ENCODE data around the gene CLIC4. TPM values are rescaled to one million over a fixed set of nuclear protein-coding genes. Genes with fewer than 3 reads are reported as not detected.
"Not testable (repeated sequence)": the region's sequence is repeated elsewhere in the genome, so short reads cannot be mapped to it uniquely, and the experiment has no call there.

Gene CLIC4
- total RNA-seq, 1 experiment from 2014 or later: 262 TPM

DNA sequence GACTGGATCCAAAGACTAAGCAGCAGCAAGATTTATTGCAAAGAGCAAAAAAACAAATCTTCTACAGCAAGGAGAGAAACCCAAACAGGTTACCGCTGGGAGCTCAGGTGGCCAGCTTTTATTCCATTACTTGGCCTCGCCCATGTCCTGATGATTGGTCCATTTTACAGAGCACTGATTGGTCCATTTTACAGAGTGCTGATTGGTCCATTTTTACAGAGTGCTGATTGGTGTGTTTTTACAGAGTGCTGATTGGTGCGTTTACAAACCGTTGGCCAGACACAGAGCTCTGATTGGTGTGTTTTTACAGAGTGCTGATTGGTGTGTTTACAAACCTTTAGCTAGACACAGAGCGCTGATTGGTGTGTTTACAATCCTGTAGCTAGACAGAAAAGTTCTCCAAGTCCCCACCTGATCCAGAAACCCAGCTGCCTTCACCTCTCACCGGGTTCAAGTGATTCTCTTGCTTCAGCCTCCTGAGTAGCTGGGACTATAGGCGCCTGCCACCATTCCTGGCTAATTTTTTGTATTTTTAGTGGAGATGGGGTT is 47.7 kb upstream of the CLIC4 start:
- POLR2A ChIA-PET; DNase-seq (ENCODE audit: low spot score); H3K4me3 Mint-ChIP-seq; H3K27ac Mint-ChIP-seq; H3K36me3 Mint-ChIP-seq; ATAC-seq; H3K9me3 Mint-ChIP-seq; H3K27me3 Mint-ChIP-seq (ENCODE audit: low read depth): not testable (repeated sequence)
- peak; percentile 68 for TF ChIP-seq NFYB (CRISPR knock-in tag; conservative IDR thresholded peaks at IDR 0.05; ENCODE audit: low read depth)
- H3K4me1 Mint-ChIP-seq: peaks cover 23% of the 10 kb centered on the region
- CTCF ChIA-PET: interaction anchor here (0.6 to 5.0 kb wide), 6 partner anchors 9 to 522 kb away, joined by 3 to 33 read pairs (median 4); no protein-coding TSS in a partner anchor

DNA sequence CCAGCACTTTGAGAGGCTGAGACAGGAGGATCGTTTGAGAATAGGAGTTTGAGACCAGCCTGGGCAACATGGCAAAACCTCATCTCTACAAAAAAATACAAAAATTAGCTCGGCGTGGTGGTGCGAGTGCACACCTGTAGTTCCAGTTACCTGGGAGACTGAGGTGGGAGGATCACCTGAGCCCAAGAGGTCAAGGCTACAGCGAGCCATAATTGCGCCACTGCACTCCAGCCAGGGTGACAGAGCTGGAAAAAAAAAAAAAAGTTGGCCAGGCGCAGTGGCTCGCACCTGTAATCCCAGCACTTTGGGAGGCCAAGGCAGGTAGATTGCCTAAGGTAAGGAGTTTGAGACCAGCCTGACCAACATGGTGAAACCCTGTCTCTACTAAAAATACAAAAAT is 46.9 kb upstream of the CLIC4 start:
- DNase-seq (ENCODE audit: low spot score); H3K27ac Mint-ChIP-seq; ATAC-seq; H3K36me3 Mint-ChIP-seq; H3K27me3 Mint-ChIP-seq (ENCODE audit: low read depth); H3K9me3 Mint-ChIP-seq; POLR2A ChIA-PET; H3K4me3 Mint-ChIP-seq: not testable (repeated sequence)
- CTCF ChIA-PET: interaction anchor here (5.0 kb wide), 1 partner anchor 10 kb away, joined by 33 read pairs; no protein-coding TSS in a partner anchor
- peaks cover 29% of the 10 kb centered on the region for H3K4me1 Mint-ChIP-seq

GRCh38 chr1:24699628-24700027 is 45.6 kb upstream of the CLIC4 start:
- Mint-ChIP-seq H3K4me1 (peaks cover 24% of the 10 kb centered on the region), H3K4me3 (no peak overlapping the region), H3K27ac (peak overlapping the region; percentile 65), H3K27me3 (ENCODE audit: low read depth) (no peaks in the 10 kb centered on the region), H3K36me3 (no peaks in the 10 kb centered on the region), H3K9me3 (peaks cover 7% of the 10 kb centered on the region)
- no peak for DNase-seq (ENCODE audit: low spot score)
- CTCF ChIA-PET: interaction anchor here (1.1 to 5.0 kb wide), 4 partner anchors 11 to 135 kb away, joined by 3 to 33 read pairs (median 6); no protein-coding TSS in a partner anchor
- POLR2A ChIA-PET: no interaction called here
- ATAC-seq: no peak
- TF ChIP-seq GABPB1 (CRISPR knock-in tag; IDR thresholded peaks at IDR 0.05) (no peak), ATF1 (CRISPR knock-in tag; IDR thresholded peaks at IDR 0.05) (no peak), ZNF532 (CRISPR knock-in tag; IDR thresholded peaks at IDR 0.05; ENCODE audit: borderline replicate concordance) (no peak), FOXP1 (CRISPR knock-in tag; IDR thresholded peaks at IDR 0.05; ENCODE audit: borderline replicate concordance) (no peak), PRRX2 (CRISPR knock-in tag; IDR thresholded peaks at IDR 0.05) (no peak), CREB1 (CRISPR knock-in tag; IDR thresholded peaks at IDR 0.05) (no peak), CDX4 (CRISPR knock-in tag; IDR thresholded peaks at IDR 0.05; ENCODE audit: borderline replicate concordance) (no peak), ETV6 (CRISPR knock-in tag; IDR thresholded peaks at IDR 0.05) (no peak), OVOL2 (CRISPR knock-in tag; IDR thresholded peaks at IDR 0.05; ENCODE audit: borderline replicate concordance) (no peak), HMGXB4 (CRISPR knock-in tag; IDR thresholded peaks at IDR 0.05) (no peak), TCF7 (CRISPR knock-in tag; IDR thresholded peaks at IDR 0.05; ENCODE audit: low read depth) (no peak), ELF4 (CRISPR knock-in tag; IDR thresholded peaks at IDR 0.05; ENCODE audit: low read depth) (no peak), ZBTB43 (CRISPR knock-in tag; IDR thresholded peaks at IDR 0.05) (no peak)
- TF ChIP-seq, protein P1, sequence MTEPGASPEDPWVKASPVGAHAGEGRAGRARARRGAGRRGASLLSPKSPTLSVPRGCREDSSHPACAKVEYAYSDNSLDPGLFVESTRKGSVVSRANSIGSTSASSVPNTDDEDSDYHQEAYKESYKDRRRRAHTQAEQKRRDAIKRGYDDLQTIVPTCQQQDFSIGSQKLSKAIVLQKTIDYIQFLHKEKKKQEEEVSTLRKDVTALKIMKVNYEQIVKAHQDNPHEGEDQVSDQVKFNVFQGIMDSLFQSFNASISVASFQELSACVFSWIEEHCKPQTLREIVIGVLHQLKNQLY (CRISPR knock-in tag; IDR thresholded peaks at IDR 0.05): no peak
- TF ChIP-seq, protein P2, sequence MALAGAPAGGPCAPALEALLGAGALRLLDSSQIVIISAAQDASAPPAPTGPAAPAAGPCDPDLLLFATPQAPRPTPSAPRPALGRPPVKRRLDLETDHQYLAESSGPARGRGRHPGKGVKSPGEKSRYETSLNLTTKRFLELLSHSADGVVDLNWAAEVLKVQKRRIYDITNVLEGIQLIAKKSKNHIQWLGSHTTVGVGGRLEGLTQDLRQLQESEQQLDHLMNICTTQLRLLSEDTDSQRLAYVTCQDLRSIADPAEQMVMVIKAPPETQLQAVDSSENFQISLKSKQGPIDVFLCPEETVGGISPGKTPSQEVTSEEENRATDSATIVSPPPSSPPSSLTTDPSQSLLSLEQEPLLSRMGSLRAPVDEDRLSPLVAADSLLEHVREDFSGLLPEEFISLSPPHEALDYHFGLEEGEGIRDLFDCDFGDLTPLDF (CRISPR knock-in tag; IDR thresholded peaks at IDR 0.05): no peak
- TF ChIP-seq, protein P3, sequence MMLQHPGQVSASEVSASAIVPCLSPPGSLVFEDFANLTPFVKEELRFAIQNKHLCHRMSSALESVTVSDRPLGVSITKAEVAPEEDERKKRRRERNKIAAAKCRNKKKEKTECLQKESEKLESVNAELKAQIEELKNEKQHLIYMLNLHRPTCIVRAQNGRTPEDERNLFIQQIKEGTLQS (CRISPR knock-in tag; conservative IDR thresholded peaks at IDR 0.05): no peak
